ENCODE results near the gene SNTN.

Gene SNTN

GRCh38 chr3:63674586-63674985, 22.1 kb downstream of the SNTN start:
- DNase-seq (ENCODE audit: low read depth) = no peak

GRCh38 chr3:63679186-63679585, 26.7 kb downstream of the SNTN start:
- DNase-seq (ENCODE audit: low read depth) = no peak

- no peak for DNase-seq (ENCODE audit: low read depth)
Observed at GRCh38 chr3:63684081-63684480, 31.6 kb downstream of the SNTN start.

GRCh38 chr3:63685340-63685739, 32.9 kb downstream of the SNTN start:
- no peak for DNase-seq (ENCODE audit: low read depth)

GRCh38 chr3:63687278-63688225, 35.1 kb downstream of the SNTN start:
- DNase-seq (ENCODE audit: low read depth) = no peak

- no peak for DNase-seq (ENCODE audit: low read depth)
Observed at GRCh38 chr3:63689285-63689684, 36.8 kb downstream of the SNTN start.

GRCh38 chr3:63693351-63693750, 40.9 kb downstream of the SNTN start:
- no peak for DNase-seq (ENCODE audit: low read depth)

- DNase-seq (ENCODE audit: low read depth) = no peak
Observed at GRCh38 chr3:63705092-63705645, 52.7 kb downstream of the SNTN start.

GRCh38 chr3:63706321-63707085, 54.0 kb downstream of the SNTN start:
- no peak for DNase-seq (ENCODE audit: low read depth)

- no peak for DNase-seq (ENCODE audit: low read depth)
Observed at GRCh38 chr3:63707731-63708130, 55.3 kb downstream of the SNTN start.

- DNase-seq (ENCODE audit: low read depth) = no peak
Observed at GRCh38 chr3:63709576-63709975, 57.1 kb downstream of the SNTN start.

Measured in fibroblast of the conjunctiva (primary cell).